Measurements from ENCODE around the gene SF3A1. TPM values are rescaled to one million over a fixed set of nuclear protein-coding genes. Genes with fewer than 3 reads are reported as not detected.

SF3A1 gene
- total and polyA plus RNA-seq, 9 of the 15 experiments (the other 6 are each of a cell fraction or from before 2014, with no cell fraction given): 6.7 to 228 (median 13.0) TPM

GRCh38 chr22:30334646-30335045, 22.0 kb downstream of the SF3A1 start (continued):
- TF ChIP-seq FOXK1 (CRISPR knock-in tag; IDR thresholded peaks at IDR 0.05; ENCODE audit: borderline replicate concordance): no peak
- TF ChIP-seq THRAP3 (IDR thresholded peaks at IDR 0.05; ENCODE audit: borderline replicate concordance): no peak
- no peak for TF ChIP-seq ZNF311 (CRISPR knock-in tag; IDR thresholded peaks at IDR 0.05)

GRCh38 chr22:30333707-30334087, 23.0 kb downstream of the SF3A1 start:
- Histone ChIP-seq H3K36me3 (ENCODE audit: control insufficient read depth, insufficient read depth, low read length) (peaks cover 75% of the 10 kb centered on the region), H3K9ac (ENCODE audit: insufficient read depth in 1 of 2, low read depth in 2 of 2, low read length in 2 of 2) (no peak overlapping the region), H3K4me2 (ENCODE audit: insufficient read depth, low read length) (no peak overlapping the region), H3K4me1 (replicated peaks in 1 of 2; ENCODE audit: control insufficient read depth in 2 of 2, insufficient read depth in 2 of 2, low read length in 2 of 2) (peaks cover under 1 to 5% of the 10 kb centered on the region in 2 experiments; a peak in 2 of 5 replicates), H4K20me1 (replicated peaks; ENCODE audit: control insufficient read depth, insufficient read depth, low read length) (no peaks in the 10 kb centered on the region), H3K9me1 (ENCODE audit: control insufficient read depth, insufficient read depth, low read length) (no peaks in the 10 kb centered on the region), H3K4me3 (no peak overlapping the region), H3K9me3 (replicated peaks; ENCODE audit: control insufficient read depth, insufficient read depth, low read depth, low read length) (no peaks in the 10 kb centered on the region), H3K27me3 (ENCODE audit: control insufficient read depth in 2 of 2, insufficient read depth in 2 of 2, low read length in 2 of 2) (no peaks in the 10 kb centered on the region), H2AFZ (ENCODE audit: low read depth, low read length) (no peak overlapping the region), H3K27ac (ENCODE audit: extremely low read depth, low read depth, low read length) (no peak overlapping the region), H3K79me2 (ENCODE audit: control insufficient read depth, insufficient read depth, low read length) (no peaks in the 10 kb centered on the region)
- no peak for DNase-seq (ENCODE audit: extremely low read depth in 1 of 4, low spot score in 3 of 4)
- no peak for FAIRE-seq
- 100% methylated on average over 1 of the region's 3 CpGs for WGBS (ENCODE audit: insufficient coverage, low coverage, missing lambda C conversion rate)
- in situ Hi-C loops (cut with MboI) (no loop called here), intact Hi-C loops (cut with micrococcal nuclease) (no loop called here)
- CTCF ChIA-PET (ENCODE audit: low intra/inter-chr PET ratio): no interaction called here
- POLR2A ChIA-PET: interaction anchor here (0.8 kb wide), 1 partner anchor 16 kb away, joined by 4 read pairs; no protein-coding TSS in a partner anchor
- ATAC-seq: no peak
- no TSS peak for BruUV-seq (replicated peaks)
- TF ChIP-seq ZBTB40 (IDR thresholded peaks at IDR 0.05): no peak
- TF ChIP-seq ZBTB40 (CRISPR knock-in tag; IDR thresholded peaks at IDR 0.05): no peak
- TF ChIP-seq RFX5 (IDR thresholded peaks at IDR 0.05; ENCODE audit: low read depth, low read length): no peak
- no peak for TF ChIP-seq TFAP4 (CRISPR knock-in tag; IDR thresholded peaks at IDR 0.05; ENCODE audit: borderline replicate concordance)
- no peak for TF ChIP-seq PHB (CRISPR knock-in tag; IDR thresholded peaks at IDR 0.05)
- no peak for TF ChIP-seq RBM34 (IDR thresholded peaks at IDR 0.05; ENCODE audit: borderline replicate concordance, insufficient read depth, low read length)
- no peak for TF ChIP-seq NCOA1 (IDR thresholded peaks at IDR 0.05; ENCODE audit: low read depth)
- TF ChIP-seq NFATC3 (IDR thresholded peaks at IDR 0.05): no peak
- TF ChIP-seq CC2D1A (IDR thresholded peaks at IDR 0.05): no peak
- TF ChIP-seq HNRNPL (IDR thresholded peaks at IDR 0.05; ENCODE audit: low read depth, low read length): no peak
- no peak for TF ChIP-seq BMI1 (IDR thresholded peaks at IDR 0.05; ENCODE audit: low read length)

Data from K562 (cell line).